OCI-LY7 (cell line): ENCODE data around the gene C2CD4B. TPM values are rescaled to one million over a fixed set of nuclear protein-coding genes. Genes with fewer than 3 reads are reported as not detected.

Experiments used
- BruUV-seq: library from RNA; stranded (reverse); fragments of 400-500 nt; replicated peaks from 2 replicates; lab custom pipeline; 2021; lab: Mats Ljungman, UMichigan
- CTCF ChIA-PET: fragments of 300-600 bp; sonication (Branson Sonifier 250); formaldehyde crosslinking; loops from one replicate; lab custom pipeline; 2022; ENCODE audit warnings: antibody characterized with exemption; ENCODE audit not compliant: unreplicated experiment; lab: Charles Lee
- POLR2A ChIA-PET: fragments of 300-600 bp; sonication (Branson Sonifier 250); formaldehyde crosslinking; loops from one replicate; lab custom pipeline; 2022; ENCODE audit warnings: antibody characterized with exemption; lab: Charles Lee
- DNase-seq: peaks from one replicate; pipeline ENCODE4 v3.0.0-alpha.2; 2015; ENCODE audit warnings: low spot score
- H2AFZ ChIP-seq: fragments of 200-600 bp; sonication (generic), shearing (Covaris generic); 2 replicates; pipeline ENCODE4 v1.6.1; 2014; ENCODE audit warnings: mild to moderate bottlenecking, antibody characterized with exemption, low read length, moderate library complexity
- H3K27ac ChIP-seq: fragments of 200-600 bp; sonication (generic); 2 replicates; pipeline ENCODE4 v1.5.1; 2014; ENCODE audit warnings: mixed run types, low read depth, mild to moderate bottlenecking, moderate library complexity, low read length, inconsistent platforms; ENCODE audit not compliant: poor library complexity, severe bottlenecking
- H3K36me3 ChIP-seq: fragments of 200-600 bp; sonication (generic); 2 replicates; pipeline ENCODE4 v1.6.1; 2014; ENCODE audit warnings: mild to moderate bottlenecking, antibody characterized with exemption, low read length, moderate library complexity, mixed read lengths; ENCODE audit not compliant: insufficient read depth
- H3K4me1 ChIP-seq: fragments of 200-600 bp; sonication (generic); 2 replicates; pipeline ENCODE4 v1.5.1; 2014; ENCODE audit warnings: mild to moderate bottlenecking, low read length; ENCODE audit not compliant: insufficient read depth, poor library complexity, severe bottlenecking
- H3K4me2 ChIP-seq: fragments of 200-600 bp; sonication (generic); 2 replicates; pipeline ENCODE4 v1.6.1; 2014; ENCODE audit warnings: mild to moderate bottlenecking, low read length
- H3K4me3 ChIP-seq: fragments of 200-600 bp; sonication (generic); 2 replicates; pipeline ENCODE4 v1.5.1; 2014; ENCODE audit warnings: mild to moderate bottlenecking, low read depth, low read length; ENCODE audit not compliant: poor library complexity, severe bottlenecking
- H3K79me2 ChIP-seq: fragments of 200-600 bp; sonication (generic); 2 replicates; pipeline ENCODE4 v1.6.1; 2016; ENCODE audit warnings: low read depth, mild to moderate bottlenecking, low read length, moderate library complexity, mixed read lengths; ENCODE audit not compliant: insufficient read depth
- H3K9me2 ChIP-seq: fragments of 200-600 bp; sonication (generic); 2 replicates; pipeline ENCODE4 v1.6.1; 2016; ENCODE audit warnings: mild to moderate bottlenecking, low read length, mixed read lengths; ENCODE audit not compliant: insufficient read depth
- H3K9me3 ChIP-seq: fragments of 200-600 bp; sonication (generic); 2 replicates; pipeline ENCODE4 v1.6.1; 2014; ENCODE audit warnings: mild to moderate bottlenecking, mixed run types, low read length, mixed read lengths
- H4K20me1 ChIP-seq: fragments of 200-600 bp; sonication (generic); 2 replicates; pipeline ENCODE4 v1.6.1; 2014; ENCODE audit warnings: mild to moderate bottlenecking, antibody characterized with exemption, low read length, moderate library complexity, mixed read lengths; ENCODE audit not compliant: insufficient read depth
- EZH2phosphoT487 ChIP-seq: fragments of 200-600 bp; sonication (generic); IDR thresholded peaks from 2 replicates; pipeline ENCODE4 v1.6.1; 2018; ENCODE audit warnings: low read depth, borderline replicate concordance, mild to moderate bottlenecking, mixed run types, antibody characterized with exemption, low read length, moderate library complexity, mixed read lengths
- intact Hi-C: fragments of 100-400 bp; cut with micrococcal nuclease; formaldehyde crosslinking; loops from one replicate; pipeline ENCODE4 v1.10.0; 2022; ENCODE audit not compliant: unreplicated experiment
- total RNA-seq, 2 experiments: library from RNA; depleted of rRNA in 1 of 2; stranded (reverse); fragments of >200 nt in 1 of 2; shearing (Covaris generic) in 1 of 2; gene quantifications; 2 replicates each; pipeline ENCODE4 v1.2.3, GENCODE V29; 2014 to 2022
- TF ChIP-seq, protein P1 (sequence below): fragments of 200-600 bp; sonication (generic); conservative IDR thresholded peaks from 2 replicates; pipeline ENCODE4 v1.5.1; 2014; ENCODE audit warnings: mild to moderate bottlenecking, antibody characterized with exemption, low read length, moderate library complexity, mixed read lengths

Gene C2CD4B
- total RNA-seq, 2 experiments from 2014 or later, result not detected

DNA sequence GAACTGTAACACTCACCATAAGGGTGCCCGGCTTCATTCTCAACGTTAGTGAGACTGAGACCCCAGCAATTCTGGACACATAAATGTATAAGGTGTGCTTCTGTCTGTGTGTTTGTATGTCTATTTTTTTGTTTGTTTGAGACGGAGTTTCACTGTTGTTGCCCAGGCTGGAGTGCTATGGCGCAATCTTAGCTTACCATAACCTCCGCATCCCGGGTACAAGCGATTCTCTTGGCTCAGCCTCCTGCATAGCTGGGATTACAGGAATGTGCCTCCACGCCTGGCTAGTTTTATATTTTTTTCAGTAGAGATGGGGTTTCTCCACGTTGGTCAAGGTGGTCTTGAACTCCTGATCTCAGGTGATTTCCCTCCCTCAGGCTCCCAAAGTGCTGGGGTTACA is 43.3 kb upstream of the C2CD4B start:
- intact Hi-C loops, result no loop called here
- H2AFZ ChIP-seq, result no peak overlapping the region
- no peaks in the 10 kb centered on the region for H3K79me2 ChIP-seq
- H3K36me3 ChIP-seq, result no peaks in the 10 kb centered on the region
- H4K20me1 ChIP-seq, result no peaks in the 10 kb centered on the region
- DNase-seq, result no peak
- ChIA-PET CTCF (no interaction called here), POLR2A (no interaction called here)
- no TSS peak for BruUV-seq
- H3K9me3 ChIP-seq, result no peaks in the 10 kb centered on the region
- TF ChIP-seq, protein P1, sequence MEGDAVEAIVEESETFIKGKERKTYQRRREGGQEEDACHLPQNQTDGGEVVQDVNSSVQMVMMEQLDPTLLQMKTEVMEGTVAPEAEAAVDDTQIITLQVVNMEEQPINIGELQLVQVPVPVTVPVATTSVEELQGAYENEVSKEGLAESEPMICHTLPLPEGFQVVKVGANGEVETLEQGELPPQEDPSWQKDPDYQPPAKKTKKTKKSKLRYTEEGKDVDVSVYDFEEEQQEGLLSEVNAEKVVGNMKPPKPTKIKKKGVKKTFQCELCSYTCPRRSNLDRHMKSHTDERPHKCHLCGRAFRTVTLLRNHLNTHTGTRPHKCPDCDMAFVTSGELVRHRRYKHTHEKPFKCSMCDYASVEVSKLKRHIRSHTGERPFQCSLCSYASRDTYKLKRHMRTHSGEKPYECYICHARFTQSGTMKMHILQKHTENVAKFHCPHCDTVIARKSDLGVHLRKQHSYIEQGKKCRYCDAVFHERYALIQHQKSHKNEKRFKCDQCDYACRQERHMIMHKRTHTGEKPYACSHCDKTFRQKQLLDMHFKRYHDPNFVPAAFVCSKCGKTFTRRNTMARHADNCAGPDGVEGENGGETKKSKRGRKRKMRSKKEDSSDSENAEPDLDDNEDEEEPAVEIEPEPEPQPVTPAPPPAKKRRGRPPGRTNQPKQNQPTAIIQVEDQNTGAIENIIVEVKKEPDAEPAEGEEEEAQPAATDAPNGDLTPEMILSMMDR, result no peak
- TF ChIP-seq EZH2phosphoT487, result no peak
- H3K4me1 ChIP-seq, result no peaks in the 10 kb centered on the region
- no peak overlapping the region for H3K27ac ChIP-seq
- no peak overlapping the region for H3K4me3 ChIP-seq
- no peak overlapping the region for H3K4me2 ChIP-seq
- no peaks in the 10 kb centered on the region for H3K9me2 ChIP-seq

DNA sequence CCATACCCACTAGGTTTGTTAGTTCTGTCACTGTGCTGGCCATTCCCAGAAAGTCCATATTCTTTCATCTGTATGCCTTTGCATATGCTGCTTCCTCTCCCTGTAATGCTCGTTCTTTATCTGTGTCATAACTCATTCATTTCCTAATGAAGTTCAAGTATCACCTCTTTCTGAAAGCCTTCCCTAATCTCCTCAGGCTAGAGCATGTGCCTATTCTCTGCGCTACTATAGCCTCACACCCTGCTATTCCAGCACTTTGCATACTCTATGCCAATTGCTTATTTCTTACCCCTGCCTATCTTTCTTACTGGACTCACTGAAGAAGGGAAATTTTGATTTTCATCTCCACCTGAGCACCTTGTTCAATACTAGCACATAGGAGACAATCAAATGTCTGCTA is 25.6 kb upstream of the C2CD4B start:
- no peaks in the 10 kb centered on the region for H3K9me2 ChIP-seq
- no peaks in the 10 kb centered on the region for H3K79me2 ChIP-seq
- TF ChIP-seq, protein P1, result no peak
- TF ChIP-seq EZH2phosphoT487, result no peak
- POLR2A ChIA-PET, result no interaction called here
- no peaks in the 10 kb centered on the region for H3K9me3 ChIP-seq
- H3K4me3 ChIP-seq, result no peak overlapping the region
- H3K27ac ChIP-seq, result no peak overlapping the region
- H3K4me1 ChIP-seq, result no peaks in the 10 kb centered on the region
- H3K4me2 ChIP-seq, result no peak overlapping the region
- CTCF ChIA-PET, result no interaction called here
- intact Hi-C loops, result no loop called here
- no peaks in the 10 kb centered on the region for H4K20me1 ChIP-seq
- no peaks in the 10 kb centered on the region for H3K36me3 ChIP-seq
- H2AFZ ChIP-seq, result no peak overlapping the region
- no TSS peak for BruUV-seq
- DNase-seq, result no peak

DNA sequence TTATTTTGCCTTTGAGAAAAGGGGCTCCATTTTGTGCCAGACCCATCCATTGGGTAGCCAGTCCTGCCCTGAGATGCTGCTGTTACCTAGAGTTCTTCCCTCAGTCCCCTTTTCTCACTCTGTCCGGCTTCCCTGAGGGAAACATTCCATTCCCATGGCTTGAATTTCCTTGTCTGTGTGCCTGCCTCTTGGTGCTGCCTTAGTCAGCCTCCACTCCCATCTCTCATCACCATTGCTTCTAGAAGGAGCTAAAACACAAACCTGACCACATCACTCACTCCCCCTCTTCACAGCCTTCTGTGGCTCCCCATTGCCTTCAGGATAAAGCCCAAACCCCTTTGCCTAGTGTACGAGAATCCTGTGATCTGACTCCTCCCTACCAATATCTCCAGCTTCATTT is 25.2 kb upstream of the C2CD4B start:
- Histone ChIP-seq H2AFZ (no peak overlapping the region), H3K4me2 (no peak overlapping the region), H3K4me1 (no peaks in the 10 kb centered on the region), H4K20me1 (no peaks in the 10 kb centered on the region), H3K4me3 (no peak overlapping the region), H3K36me3 (no peaks in the 10 kb centered on the region), H3K9me2 (no peaks in the 10 kb centered on the region), H3K27ac (no peak overlapping the region), H3K79me2 (no peaks in the 10 kb centered on the region), H3K9me3 (no peaks in the 10 kb centered on the region)
- BruUV-seq, result no TSS peak
- CTCF ChIA-PET, result no interaction called here
- POLR2A ChIA-PET, result no interaction called here
- intact Hi-C loops, result no loop called here
- no peak for DNase-seq
- no peak for TF ChIP-seq EZH2phosphoT487
- TF ChIP-seq, protein P1, result no peak
